CD14-positive monocyte (primary cell): Measurements from ENCODE around the gene TRPM6. TPM values are rescaled to one million over a fixed set of nuclear protein-coding genes. Genes with fewer than 3 reads are reported as not detected.

Experiments
- DNase-seq, 3 donors: peaks; one replicate each; pipeline ENCODE4 v3.0.0-alpha.2; 2011 to 2022
- H2AFZ ChIP-seq: 2 replicates; pipeline ENCODE4 v1.6.0; 2012; ENCODE audit warnings: mild to moderate bottlenecking, low read depth, low read length, inconsistent platforms; ENCODE audit not compliant: insufficient read depth, poor library complexity, severe bottlenecking
- H3K27ac ChIP-seq, 2 donors: 1 replicate in 1 of 2; 2 replicates in 1 of 2; pipeline ENCODE4 v1.5.1; 2012 to 2013; ENCODE audit warnings: low read length in 2 of 2, control low read depth in 1 of 2, inconsistent platforms in 1 of 2, low read depth in 1 of 2, mild to moderate bottlenecking in 1 of 2
- H3K27me3 ChIP-seq, 2 donors: one replicate each; pipeline versions ENCODE4 v1.6.0 to v1.6.1; 2011 to 2013; ENCODE audit warnings: low read length in 2 of 2; ENCODE audit not compliant: control insufficient read depth in 2 of 2, insufficient read depth in 2 of 2
- H3K36me3 ChIP-seq, 2 donors: replicated peaks in 1 of 2; 1 replicate in 1 of 2; 2 replicates in 1 of 2; pipeline versions ENCODE4 v1.5.1 to v1.6.1; 2012 to 2013; ENCODE audit warnings: low read length in 2 of 2, control low read depth in 1 of 2, inconsistent platforms in 1 of 2, mild to moderate bottlenecking in 1 of 2; ENCODE audit not compliant: insufficient read depth in 2 of 2, control insufficient read depth in 1 of 2
- H3K4me1 ChIP-seq, 2 donors: 1 replicate in 1 of 2; 2 replicates in 1 of 2; pipeline versions ENCODE4 v1.5.1 to v1.6.1; 2012 to 2013; ENCODE audit warnings: low read length in 2 of 2, control low read depth in 1 of 2, inconsistent platforms in 1 of 2, mild to moderate bottlenecking in 1 of 2, moderate library complexity in 1 of 2; ENCODE audit not compliant: insufficient read depth in 2 of 2, control insufficient read depth in 1 of 2
- H3K4me2 ChIP-seq: replicated peaks from 2 replicates; pipeline ENCODE3; 2012; ENCODE audit warnings: low read length, moderate library complexity, mild to moderate bottlenecking; ENCODE audit not compliant: poor library complexity, severe bottlenecking; ENCODE audit errors: extremely low read depth
- H3K4me3 ChIP-seq, 3 experiments: fragments of 200-600 bp in 1 of 3; sonication (generic) in 1 of 3; replicated peaks in 1 of 3; 1 replicate in 2 of 3; 2 replicates in 1 of 3; pipeline ENCODE4 v1.5.1; 2011 to 2013; ENCODE audit warnings: low read length in 3 of 3, mild to moderate bottlenecking in 3 of 3, control low read depth in 2 of 3, low read depth in 2 of 3, inconsistent platforms in 1 of 3, moderate library complexity in 1 of 3
- H3K79me2 ChIP-seq: 2 replicates; pipeline ENCODE4 v1.6.0; 2012; ENCODE audit warnings: mild to moderate bottlenecking, control low read depth, inconsistent platforms, low read length, moderate library complexity; ENCODE audit not compliant: insufficient read depth
- H3K9ac ChIP-seq: 2 replicates; pipeline ENCODE4 v1.6.0; 2017; ENCODE audit warnings: low read length, mild to moderate bottlenecking; ENCODE audit not compliant: insufficient read depth, poor library complexity, severe bottlenecking
- H3K9me3 ChIP-seq, 2 donors: replicated peaks in 1 of 2; 1 replicate in 1 of 2; 2 replicates in 1 of 2; pipeline versions ENCODE4 v1.5.1 to v1.6.1; 2012 to 2013; ENCODE audit warnings: low read length in 2 of 2, control low read depth in 1 of 2; ENCODE audit not compliant: control insufficient read depth in 1 of 2, insufficient read depth in 1 of 2
- H4K20me1 ChIP-seq: 2 replicates; pipeline ENCODE4 v1.6.0; 2012; ENCODE audit warnings: mild to moderate bottlenecking, low read length, control low read depth, moderate library complexity; ENCODE audit not compliant: insufficient read depth
- H3K27ac Mint-ChIP-seq, 7 donors: one replicate each; pipeline ENCODE4 v1.8.0; 2020; ENCODE audit warnings: mild to moderate bottlenecking in 7 of 7, mixed read lengths in 7 of 7, moderate library complexity in 6 of 7, inconsistent platforms in 2 of 7
- H3K27me3 Mint-ChIP-seq, 3 donors: one replicate each; pipeline ENCODE4 v1.8.0; 2021 to 2022; ENCODE audit warnings: low read depth in 3 of 3, mild to moderate bottlenecking in 3 of 3, mixed read lengths in 3 of 3, moderate library complexity in 3 of 3, inconsistent platforms in 1 of 3
- H3K36me3 Mint-ChIP-seq, 2 donors: one replicate each; pipeline ENCODE4 v1.8.0; 2020; ENCODE audit warnings: mixed read lengths in 2 of 2, inconsistent platforms in 1 of 2, mild to moderate bottlenecking in 1 of 2
- H3K4me1 Mint-ChIP-seq: one replicate; pipeline ENCODE4 v1.8.0; 2020; ENCODE audit warnings: mild to moderate bottlenecking, mixed read lengths
- H3K4me3 Mint-ChIP-seq, 2 donors: one replicate each; pipeline ENCODE4 v1.8.0; 2020; ENCODE audit warnings: mild to moderate bottlenecking in 2 of 2, mixed read lengths in 2 of 2, moderate library complexity in 1 of 2
- H3K9me3 Mint-ChIP-seq, 7 donors: one replicate each; pipeline ENCODE4 v1.8.0; 2020 to 2022; ENCODE audit warnings: mixed read lengths in 7 of 7, mild to moderate bottlenecking in 6 of 7, moderate library complexity in 6 of 7, inconsistent platforms in 2 of 7
- CTCF ChIP-seq: fragments of 200-600 bp; IDR thresholded peaks from one replicate; pipeline ENCODE4 v1.8.0; 2022; ENCODE audit warnings: antibody characterized with exemption, mild to moderate bottlenecking
- WGBS: methylation state at CpG from one replicate; pipeline ENCODE4 v1.1.5; 2013; ENCODE audit warnings: missing lambda C conversion rate; ENCODE audit not compliant: insufficient coverage; 5-methylcytosine and 5-hydroxymethylcytosine counted together
- intact Hi-C, 2 donors: fragments of 100-400 bp; cut with micrococcal nuclease; formaldehyde crosslinking; loops; one replicate each; pipeline versions ENCODE4 v1.15.0 to v1.15.1; 2023
- polyA plus RNA-seq, 3 donors: library from polyadenylated mRNA; depleted of rRNA in 1 of 3; unstranded in 2 of 3; stranded (reverse) in 1 of 3; fragments of 300-500 nt in 2 of 3; fragments of >200 nt in 1 of 3; fragmentation: Illumina TruSeq in 2 of 3; gene quantifications; 1 replicate in 2 of 3; 2 replicates in 1 of 3; pipeline ENCODE4 v1.2.3, GENCODE V29; 2012 to 2021

The TRPM6 gene
- polyA plus RNA-seq, 3 donors: not detected

- Mint-ChIP-seq H3K4me3 (no peak overlapping the region), H3K36me3 (no peaks in the 10 kb centered on the region), H3K27me3 (peaks cover 2% of the 10 kb centered on the region in 3 donors), H3K27ac (no peak overlapping the region), H3K9me3 (peaks cover 4 to 15% (median 11%) of the 10 kb centered on the region in 7 donors), H3K4me1 (no peaks in the 10 kb centered on the region)
- Histone ChIP-seq H3K36me3 (no peaks in the 10 kb centered on the region), H4K20me1 (no peaks in the 10 kb centered on the region), H3K4me2 (no peak overlapping the region), H2AFZ (no peak overlapping the region), H3K27me3 (no peaks in the 10 kb centered on the region), H3K79me2 (no peaks in the 10 kb centered on the region), H3K27ac (no peak overlapping the region), H3K9me3 (peaks cover 0 to 9% of the 10 kb centered on the region in 2 donors), H3K4me3 (no peak overlapping the region), H3K9ac (no peak overlapping the region), H3K4me1 (no peaks in the 10 kb centered on the region)
- DNase-seq: no peak
- no peak for TF ChIP-seq CTCF
- 87% methylated on average over 2 of the region's 2 CpGs for WGBS
- intact Hi-C loops: no loop called here
Measured at GRCh38 chr9:74910036-74910435, 22.3 kb upstream of the TRPM6 start.

- Histone ChIP-seq H4K20me1 (no peaks in the 10 kb centered on the region), H3K4me3 (no peak overlapping the region), H3K27me3 (no peaks in the 10 kb centered on the region), H3K4me1 (no peaks in the 10 kb centered on the region), H3K9me3 (peaks cover 0 to 9% of the 10 kb centered on the region in 2 donors), H3K9ac (no peak overlapping the region), H3K36me3 (no peaks in the 10 kb centered on the region), H3K27ac (no peak overlapping the region), H3K4me2 (no peak overlapping the region), H3K79me2 (no peaks in the 10 kb centered on the region), H2AFZ (no peak overlapping the region)
- Mint-ChIP-seq H3K9me3 (peaks cover 0 to 13% (median 10%) of the 10 kb centered on the region in 7 donors), H3K36me3 (no peaks in the 10 kb centered on the region), H3K4me1 (no peaks in the 10 kb centered on the region), H3K27me3 (peaks cover 1 to 4% (median 2%) of the 10 kb centered on the region in 3 donors), H3K4me3 (no peak overlapping the region), H3K27ac (no peak overlapping the region)
- no peak for DNase-seq
- intact Hi-C loops: no loop called here
- WGBS: no CpG with 5 or more reads among the region's 4 CpGs
- no peak for TF ChIP-seq CTCF
Measured at GRCh38 chr9:74908665-74909064, 20.9 kb upstream of the TRPM6 start.
